HG03571 (cell line): ENCODE measurements around the gene TYW5.

Experiments used
- ATAC-seq: cut with Tn5 transposase; IDR thresholded peaks from one replicate; pipeline ENCODE4 v1.9.1; 2021; ENCODE audit not compliant: unreplicated experiment

TYW5 gene

GRCh38 chr2:199955339-199956061, at the start of gene TYW5, which contains the start of gene MAIP1:
Gene TYW5, minus strand, starts transcription at chr2:199955491. Its CDS starts 21 bp downstream, at chr2:199955470.
Gene MAIP1, plus strand, starts transcription at chr2:199955582. Its CDS starts 217 bp downstream, at chr2:199955799.
- peak; percentile 84 for ATAC-seq

GRCh38 chr2:200003444-200003843, 48.2 kb upstream of the TYW5 start:
- ATAC-seq = no peak

- no peak for ATAC-seq
These were observed 45.3 kb upstream of the TYW5 start for GRCh38 chr2:200000444-200001163.

GRCh38 chr2:199999166-199999565, 43.9 kb upstream of the TYW5 start:
- ATAC-seq = no peak

GRCh38 chr2:199997296-199997695, 42.0 kb upstream of the TYW5 start:
- no peak for ATAC-seq

- ATAC-seq = no peak
These were observed 39.6 kb upstream of the TYW5 start for GRCh38 chr2:199994896-199995295.

- ATAC-seq = no peak
These were observed 39.1 kb upstream of the TYW5 start for GRCh38 chr2:199994371-199994770.

GRCh38 chr2:199992296-199992695, 37.0 kb upstream of the TYW5 start:
- ATAC-seq = no peak

- no peak for ATAC-seq
These were observed 36.4 kb upstream of the TYW5 start for GRCh38 chr2:199991691-199992090.

GRCh38 chr2:199989822-199990221, 34.5 kb upstream of the TYW5 start:
- ATAC-seq = no peak

GRCh38 chr2:199988151-199988550, 32.9 kb upstream of the TYW5 start:
- ATAC-seq = no peak

GRCh38 chr2:199987586-199987985, 32.3 kb upstream of the TYW5 start:
- no peak for ATAC-seq

- peak; percentile 72 for ATAC-seq
These were observed 30.4 kb upstream of the TYW5 start for GRCh38 chr2:199985625-199986207.

- no peak for ATAC-seq
These were observed 29.5 kb upstream of the TYW5 start for GRCh38 chr2:199984755-199985154.

GRCh38 chr2:199984159-199984558, 28.9 kb upstream of the TYW5 start:
- no peak for ATAC-seq

GRCh38 chr2:199983534-199983933, 28.2 kb upstream of the TYW5 start:
- ATAC-seq = no peak

- ATAC-seq = no peak
These were observed 27.0 kb upstream of the TYW5 start for GRCh38 chr2:199982126-199982843.

GRCh38 chr2:199979832-199980628, 24.7 kb upstream of the TYW5 start:
- no peak for ATAC-seq

GRCh38 chr2:199979398-199979797, 24.1 kb upstream of the TYW5 start:
- no peak for ATAC-seq

- ATAC-seq = peak; percentile 76
These were observed 22.7 kb upstream of the TYW5 start for GRCh38 chr2:199977984-199978415.
